ENCODE measurements around the gene TMEM190.

TMEM190 gene

DNA sequence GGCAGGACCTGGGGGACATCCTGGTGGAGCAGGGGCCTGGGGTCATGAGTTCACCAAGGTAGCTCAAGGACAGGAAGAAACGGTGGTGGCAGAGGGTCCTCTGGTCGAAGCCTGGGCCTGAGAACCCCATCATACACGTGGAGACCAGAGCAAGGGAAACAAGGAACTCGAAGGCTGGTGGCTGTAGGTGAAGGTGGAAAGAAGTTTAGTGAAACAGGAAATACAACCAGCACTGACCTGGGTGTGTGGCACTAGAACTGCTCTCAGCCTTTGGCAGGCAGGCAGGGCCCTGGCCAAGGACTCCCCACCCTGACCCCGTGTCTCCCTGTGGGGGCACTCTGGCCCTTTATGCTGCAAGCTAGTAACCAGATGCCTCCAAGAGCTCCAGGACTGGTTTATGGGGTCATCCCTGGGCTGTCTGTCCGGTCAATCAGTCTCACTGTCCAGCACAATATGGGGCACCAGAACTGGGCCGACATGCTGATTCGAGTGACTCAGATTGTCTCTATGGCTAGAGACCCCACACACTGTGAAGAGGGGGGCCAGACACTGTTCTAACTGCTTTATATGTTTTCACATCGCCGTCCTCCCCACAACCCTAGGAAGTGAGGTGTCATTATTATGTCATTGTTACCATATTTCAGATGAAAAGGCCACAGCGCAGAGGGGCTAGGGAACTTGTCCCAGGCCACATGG is 25.9 kb upstream of the TMEM190 start:
- in situ Hi-C loops (cut with HindIII; ENCODE audit: low sequenced_read_pairs): loop anchor here (10.0 kb wide), 1 partner anchor 136 kb away; no protein-coding TSS in a partner anchor

DNA sequence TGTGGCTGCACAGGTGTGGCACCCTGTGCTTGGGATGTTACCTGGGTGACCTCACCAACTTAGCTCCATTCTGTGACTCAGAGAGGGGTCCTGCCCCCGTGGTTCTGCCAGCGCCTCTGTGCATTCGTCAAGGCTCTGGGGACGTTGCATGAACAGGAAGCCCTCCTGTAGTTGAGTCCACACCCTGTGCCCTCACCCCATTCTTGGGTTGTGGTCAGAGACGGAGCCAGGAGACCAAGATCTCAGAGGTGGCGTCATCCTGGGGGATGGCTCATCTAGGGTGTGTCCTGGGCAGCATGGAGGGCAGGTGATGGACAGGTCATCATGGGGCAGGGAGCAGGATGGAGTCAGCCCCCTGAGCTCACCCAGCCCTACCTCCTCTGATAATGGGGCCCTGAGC is 24.6 kb upstream of the TMEM190 start:
- in situ Hi-C loops (cut with HindIII; ENCODE audit: low sequenced_read_pairs): loop anchor here (10.0 kb wide), 1 partner anchor 137 kb away; no protein-coding TSS in a partner anchor

DNA sequence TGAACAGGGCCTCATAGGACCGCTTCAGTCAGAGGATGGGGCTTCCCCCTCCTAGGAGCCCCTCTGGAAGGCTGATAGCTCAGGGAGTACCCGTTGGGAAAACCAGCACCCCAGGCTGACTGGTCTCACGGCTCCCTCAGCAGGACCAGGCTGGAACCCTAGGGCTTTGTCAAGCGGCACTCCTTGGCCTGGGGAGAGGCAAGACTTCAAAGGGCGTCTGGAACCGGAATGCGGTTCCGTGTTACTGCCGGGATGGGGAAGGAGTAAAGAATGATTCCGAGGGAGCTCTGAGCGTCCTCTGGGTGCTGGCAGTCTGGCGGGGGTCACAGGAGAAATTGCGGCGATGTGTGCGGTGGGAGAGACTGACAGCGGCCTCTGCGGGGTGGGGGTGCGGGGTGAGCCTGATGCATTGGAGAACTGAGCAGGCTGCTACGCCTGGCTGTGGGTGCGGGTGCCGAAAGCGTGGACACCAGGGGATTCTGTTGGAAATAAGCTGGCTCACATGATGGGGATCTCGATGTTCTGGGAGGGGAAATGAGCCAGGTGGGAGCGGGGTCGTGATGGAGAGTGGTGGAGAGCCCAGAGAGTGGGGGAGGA is 24.0 kb upstream of the TMEM190 start:
- in situ Hi-C loops (cut with HindIII; ENCODE audit: low sequenced_read_pairs): loop anchor here (10.0 kb wide), 1 partner anchor 138 kb away; no protein-coding TSS in a partner anchor

DNA sequence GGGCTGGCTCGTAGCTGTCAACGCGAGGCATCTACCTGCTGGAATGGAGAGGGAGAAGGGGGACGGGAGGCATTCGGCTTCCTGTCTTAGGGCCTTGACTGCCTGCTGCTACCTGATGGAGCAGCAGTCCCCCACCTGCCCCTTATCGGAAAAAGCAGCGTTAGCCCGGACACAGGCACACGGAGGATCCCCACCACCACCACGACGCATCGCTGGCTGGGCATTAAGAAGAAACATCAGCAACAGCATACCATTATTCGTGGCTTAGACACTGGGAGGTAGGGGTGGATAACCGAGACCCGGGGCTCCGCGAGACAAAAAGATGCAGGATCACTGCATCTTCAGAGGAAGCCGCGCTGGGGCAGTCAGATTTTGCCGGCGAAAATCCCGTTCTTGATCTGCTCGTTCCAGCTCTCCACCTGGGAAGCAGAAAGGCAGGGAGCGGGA is 23.2 kb upstream of the TMEM190 start:
- in situ Hi-C loops (cut with HindIII; ENCODE audit: low sequenced_read_pairs): loop anchor here (10.0 kb wide), 1 partner anchor 139 kb away; no protein-coding TSS in a partner anchor

DNA sequence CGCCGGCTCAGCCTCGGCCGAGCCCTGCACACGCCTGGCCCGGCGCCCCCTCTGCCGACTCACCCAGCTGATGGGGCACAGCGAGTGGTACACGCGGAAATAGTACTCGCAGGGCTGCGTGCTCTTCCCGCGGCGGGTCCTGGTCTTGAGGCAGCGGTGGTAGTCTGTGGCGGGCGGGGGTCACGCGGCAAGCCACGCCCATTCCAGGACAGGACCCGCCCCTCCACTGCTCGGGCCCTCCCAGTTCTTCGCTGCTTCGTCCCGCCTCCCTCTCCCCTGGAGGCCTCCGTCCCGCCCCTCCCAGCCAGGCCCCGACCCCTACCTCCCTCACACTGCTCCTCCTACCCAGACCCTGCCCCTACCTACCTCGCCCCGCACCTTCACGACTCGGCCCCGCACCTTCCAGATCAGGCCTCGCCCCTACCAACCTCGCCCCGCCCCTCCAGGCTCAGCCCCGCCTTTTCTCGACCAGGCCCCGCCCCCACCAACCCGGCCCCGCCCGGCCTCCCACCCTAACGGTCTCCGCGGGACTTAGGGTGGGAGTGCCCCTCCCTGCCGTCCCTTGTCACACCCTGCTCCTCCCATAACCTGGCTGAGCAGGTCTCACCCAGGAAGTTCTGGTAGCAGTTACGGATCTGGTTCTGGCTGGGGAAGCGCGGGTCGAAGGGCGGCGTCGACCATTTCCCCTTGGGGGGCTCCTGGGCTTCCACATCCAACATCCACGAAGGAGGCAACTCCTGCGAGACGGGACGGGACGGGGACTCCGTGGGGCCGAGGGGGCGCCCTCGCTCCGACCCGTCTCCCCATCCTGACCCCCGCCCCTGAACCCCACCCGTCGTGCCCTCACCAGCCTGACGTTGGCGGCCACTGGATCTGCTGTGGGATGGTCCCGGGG is 22.6 kb upstream of the TMEM190 start:
- in situ Hi-C loops (cut with HindIII; ENCODE audit: low sequenced_read_pairs): loop anchor here (10.0 kb wide), 1 partner anchor 139 kb away; no protein-coding TSS in a partner anchor

DNA sequence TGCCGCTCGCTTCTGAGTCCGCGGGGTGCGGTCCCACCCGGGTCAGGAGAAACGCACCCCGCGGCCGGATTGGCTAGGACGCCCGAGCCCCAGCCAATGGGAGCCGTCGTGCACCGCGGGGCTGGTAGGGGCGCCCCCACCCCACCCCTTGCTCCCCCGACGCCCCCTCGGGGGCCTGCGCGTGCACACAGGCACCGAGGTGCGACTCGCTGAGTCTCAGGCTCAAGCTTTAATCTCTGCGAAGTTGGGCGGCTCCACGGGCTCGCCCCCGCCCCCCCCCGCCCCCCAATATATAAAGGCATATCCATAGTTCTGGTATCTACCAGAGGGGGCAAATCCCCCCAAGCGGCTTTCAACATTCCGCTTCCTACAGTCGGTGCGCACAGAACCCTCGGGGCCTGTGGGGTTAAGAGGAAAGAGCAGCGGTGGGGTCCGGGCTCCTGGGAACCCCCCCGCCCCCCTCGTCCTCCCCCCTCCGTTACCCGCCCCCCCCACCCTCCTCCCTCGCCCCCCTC is 21.9 kb upstream of the TMEM190 start, which contains the start of gene COX6B2:
Gene COX6B2, minus strand, starts transcription at position 22 of the 515 bp plus-strand sequence. CDS start 198 bp downstream, outside the sequence.
- in situ Hi-C loops (cut with HindIII; ENCODE audit: low sequenced_read_pairs): loop anchor here (10.0 kb wide), 1 partner anchor 140 kb away; no protein-coding TSS in a partner anchor

DNA sequence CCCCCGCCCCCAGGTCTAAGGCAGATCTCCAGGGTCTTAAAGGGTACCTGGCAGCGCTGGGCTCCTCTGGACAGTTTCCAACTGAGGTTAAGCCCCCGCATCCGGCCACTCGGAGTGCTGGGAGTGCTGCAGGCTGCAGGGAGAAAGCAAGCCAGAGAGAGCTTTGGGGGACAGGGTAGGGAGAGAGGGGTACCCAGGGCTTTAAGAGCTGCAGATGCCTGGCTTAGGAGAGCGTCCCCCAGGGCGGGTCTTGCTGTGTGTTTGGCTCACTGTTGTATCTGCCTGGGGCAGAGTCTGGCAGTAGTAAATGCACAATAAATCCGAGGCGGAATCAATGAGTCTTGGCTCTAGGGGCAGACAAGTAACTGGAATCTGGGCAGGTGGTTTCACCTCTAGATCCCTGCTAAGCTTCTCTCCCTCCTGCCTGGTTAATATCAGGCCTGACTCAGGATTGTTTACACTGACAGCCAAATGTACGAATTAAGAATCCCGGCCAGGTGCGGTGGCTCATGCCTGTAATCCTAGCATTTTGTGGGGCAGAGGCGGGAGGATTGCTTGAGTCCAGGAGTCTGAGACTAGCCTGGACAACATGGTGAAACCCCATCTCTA is 21.3 kb upstream of the TMEM190 start:
- in situ Hi-C loops (cut with HindIII; ENCODE audit: low sequenced_read_pairs): loop anchor here (10.0 kb wide), 1 partner anchor 141 kb away; no protein-coding TSS in a partner anchor

DNA sequence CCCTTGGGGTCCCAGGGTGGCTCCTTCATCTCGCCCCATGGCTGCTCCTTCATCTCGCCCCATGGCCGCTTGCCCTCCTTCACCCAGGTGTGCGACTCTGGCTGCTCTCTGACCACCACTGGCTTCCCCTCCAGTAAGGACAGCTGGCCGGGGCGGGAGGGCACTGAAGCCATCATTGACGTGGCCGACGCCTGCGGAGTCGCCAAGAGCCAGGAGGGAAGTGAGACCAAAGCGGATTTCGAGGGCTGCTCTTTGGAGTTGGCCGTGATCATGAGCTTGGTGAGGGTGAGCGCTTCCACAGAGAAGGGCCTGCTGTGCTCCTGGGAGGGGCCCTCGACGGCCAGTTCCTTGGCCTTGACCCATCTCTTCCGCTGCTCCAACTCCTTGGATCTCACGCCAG is 18.1 kb upstream of the TMEM190 start:
- in situ Hi-C loops (cut with HindIII; ENCODE audit: low sequenced_read_pairs): loop anchor here (10.0 kb wide), 1 partner anchor 144 kb away; no protein-coding TSS in a partner anchor

DNA sequence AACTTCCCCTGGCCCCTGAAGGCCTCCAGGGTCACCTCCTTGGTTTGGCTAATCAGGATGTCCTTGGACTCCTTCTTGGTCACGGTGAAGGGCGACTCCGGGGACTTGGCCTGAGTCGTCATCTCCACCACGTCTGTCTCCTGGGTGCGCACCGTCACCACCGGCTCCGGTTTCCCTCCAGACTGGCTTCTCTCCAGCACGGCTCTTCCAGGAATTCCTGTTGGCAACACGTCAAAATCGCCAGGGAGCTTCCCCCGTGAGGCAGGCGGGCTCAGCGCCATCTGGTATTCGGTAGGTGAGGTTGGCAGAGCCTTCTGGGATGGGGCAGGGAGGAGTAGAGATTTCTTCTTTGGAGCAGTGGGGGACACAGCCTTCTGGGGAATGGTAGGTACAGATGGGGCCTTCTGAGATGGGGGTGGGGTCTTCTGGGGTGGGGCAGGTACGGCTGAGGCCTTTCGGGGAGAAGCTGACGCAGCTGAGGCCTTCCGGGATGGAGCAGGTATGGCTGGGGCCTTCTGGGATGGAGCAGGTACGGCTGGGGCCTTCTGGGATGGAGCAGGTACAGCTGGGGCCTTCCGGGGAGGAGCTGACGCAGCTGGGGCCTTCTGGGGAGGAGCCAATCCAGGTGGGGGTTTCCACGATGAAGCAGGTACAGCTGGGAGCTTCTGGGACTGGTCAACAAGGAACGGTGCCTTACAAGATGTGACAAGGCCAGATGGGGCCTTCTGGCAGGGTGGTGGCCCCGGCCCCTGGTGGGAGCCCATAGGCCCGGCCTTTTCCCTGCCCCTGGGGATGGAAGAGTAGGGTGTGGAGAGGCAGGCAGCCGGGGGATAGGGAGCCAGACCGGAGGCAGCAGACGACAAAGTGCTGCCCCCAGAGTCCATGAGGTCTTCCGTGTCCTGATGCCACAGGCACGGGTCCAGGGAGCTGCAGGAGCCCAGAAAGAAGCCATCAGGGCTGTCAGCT is 17.4 kb upstream of the TMEM190 start:
- in situ Hi-C loops (cut with HindIII; ENCODE audit: low sequenced_read_pairs): loop anchor here (10.0 kb wide), 1 partner anchor 144 kb away; no protein-coding TSS in a partner anchor

DNA sequence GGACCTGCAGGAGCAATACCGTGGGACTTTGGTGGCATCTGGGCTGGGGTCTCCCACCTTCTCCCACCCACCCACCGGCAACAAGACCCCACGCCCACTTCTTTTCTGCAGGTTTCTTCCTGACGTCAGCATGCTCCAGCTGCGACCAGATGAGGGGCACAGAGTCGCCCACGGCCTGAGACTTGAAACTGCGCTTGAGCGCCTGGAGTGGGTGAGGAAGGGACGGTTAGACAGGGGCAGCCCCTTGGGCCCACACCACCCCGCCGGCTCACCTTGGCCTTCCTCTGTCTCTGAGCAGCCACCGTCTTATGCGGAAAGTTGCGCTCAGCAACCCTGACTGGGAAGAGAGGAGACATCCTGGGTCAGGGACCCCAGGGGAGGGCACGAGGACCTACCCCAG is 15.7 kb upstream of the TMEM190 start:
- in situ Hi-C loops (cut with HindIII; ENCODE audit: low sequenced_read_pairs): no loop called here

DNA sequence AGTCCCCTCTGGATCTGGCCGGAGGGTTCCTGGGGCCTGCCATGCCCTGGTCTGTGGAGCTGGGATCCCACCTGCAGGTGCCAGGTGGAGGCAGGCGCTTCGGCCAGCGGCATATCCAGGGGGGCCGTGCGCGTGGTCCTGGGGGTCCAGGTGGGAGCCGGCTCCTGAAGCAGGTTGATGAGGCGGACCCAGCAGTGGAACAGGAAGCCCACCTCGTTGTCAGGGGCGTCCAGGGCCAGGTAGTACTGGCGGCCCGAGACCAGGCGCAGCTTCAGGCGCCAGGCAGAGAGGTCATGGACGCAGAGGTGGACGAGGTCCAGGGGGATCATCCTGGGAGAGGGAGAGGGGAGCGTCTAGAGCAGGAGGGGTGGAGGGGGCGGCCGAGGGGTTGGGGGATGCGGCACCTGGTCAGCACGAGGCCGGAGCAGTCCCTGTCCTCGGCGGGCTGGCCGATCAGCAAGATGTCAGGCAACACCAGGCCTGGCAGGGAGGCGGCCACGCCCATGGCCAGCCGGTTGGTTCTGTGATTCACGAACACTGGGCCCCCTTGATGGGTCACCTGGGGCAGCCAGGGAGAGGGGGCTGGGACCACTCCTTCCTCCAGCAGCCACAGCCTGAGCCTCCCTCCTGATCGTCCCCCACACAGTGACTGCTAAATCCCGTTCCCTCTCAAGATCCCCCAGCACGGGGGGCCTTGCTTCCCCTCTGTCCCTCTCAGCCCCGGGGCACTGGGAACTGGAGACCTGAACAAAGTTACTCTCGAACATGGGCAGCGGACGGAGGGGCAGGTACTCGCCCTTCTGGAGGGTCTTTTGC is 14.2 kb upstream of the TMEM190 start:
- in situ Hi-C loops (cut with HindIII; ENCODE audit: low sequenced_read_pairs): no loop called here

DNA sequence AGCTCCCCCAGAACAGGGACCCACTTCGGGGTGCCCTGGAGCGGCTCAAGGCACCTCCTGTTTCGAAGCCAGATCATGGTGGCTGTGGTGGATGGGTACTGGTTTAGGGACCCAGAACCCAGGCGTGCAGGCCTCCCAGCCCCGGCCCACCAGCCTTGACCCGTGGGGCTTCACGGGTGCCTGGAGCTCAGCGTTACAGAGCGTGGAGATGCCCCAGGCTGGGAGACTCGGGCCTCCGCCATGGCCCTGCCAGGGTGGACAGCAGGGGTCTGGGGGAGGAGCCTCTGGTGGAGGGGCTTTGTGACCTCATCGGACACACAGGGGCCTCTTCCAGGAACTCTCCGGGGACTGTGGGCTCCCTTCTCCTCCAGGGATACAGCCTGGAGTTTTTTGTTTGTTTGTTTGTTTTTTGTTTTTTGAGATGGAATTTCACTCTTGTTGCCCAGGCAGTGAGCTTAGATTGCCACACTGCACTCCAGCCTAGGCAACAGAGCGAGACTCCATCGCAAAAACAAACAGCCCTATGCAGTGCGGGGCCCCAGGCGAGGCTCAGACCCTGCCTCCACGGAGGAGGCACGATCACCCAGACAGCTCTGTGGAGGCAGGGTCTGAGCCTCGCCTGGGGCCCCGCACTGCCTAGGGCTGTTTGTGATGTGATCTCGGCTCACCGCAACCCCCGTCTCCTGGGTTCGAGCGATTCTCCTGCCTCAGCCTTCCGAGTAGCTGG is 13.5 kb upstream of the TMEM190 start, which contains the start of gene GARIN5B:
Gene GARIN5B, minus strand, starts transcription at position 271 of the 727 bp plus-strand sequence. Its CDS starts 194 bp downstream, at position 77.
- in situ Hi-C loops (cut with HindIII; ENCODE audit: low sequenced_read_pairs): no loop called here

DNA sequence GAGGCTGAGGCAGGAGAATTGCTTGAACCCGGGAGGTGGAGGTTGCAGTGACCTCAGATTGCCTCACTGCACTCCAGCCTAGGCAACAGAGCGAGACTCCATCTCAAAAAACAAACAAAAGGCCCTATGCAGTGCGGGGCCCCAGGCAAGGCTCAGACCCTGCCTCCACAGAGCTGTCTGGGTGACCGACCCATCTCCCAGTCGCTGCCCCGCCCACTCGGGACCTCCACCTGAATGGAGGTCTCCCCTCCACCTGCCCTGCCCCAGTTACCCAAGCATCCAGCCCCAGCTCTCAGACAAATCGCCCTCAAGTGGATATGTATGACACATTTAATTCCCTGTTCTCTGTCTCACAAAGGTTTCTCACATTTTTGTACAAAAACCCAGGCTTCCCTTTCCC is 11.4 kb upstream of the TMEM190 start:
- in situ Hi-C loops (cut with HindIII; ENCODE audit: low sequenced_read_pairs): no loop called here

DNA sequence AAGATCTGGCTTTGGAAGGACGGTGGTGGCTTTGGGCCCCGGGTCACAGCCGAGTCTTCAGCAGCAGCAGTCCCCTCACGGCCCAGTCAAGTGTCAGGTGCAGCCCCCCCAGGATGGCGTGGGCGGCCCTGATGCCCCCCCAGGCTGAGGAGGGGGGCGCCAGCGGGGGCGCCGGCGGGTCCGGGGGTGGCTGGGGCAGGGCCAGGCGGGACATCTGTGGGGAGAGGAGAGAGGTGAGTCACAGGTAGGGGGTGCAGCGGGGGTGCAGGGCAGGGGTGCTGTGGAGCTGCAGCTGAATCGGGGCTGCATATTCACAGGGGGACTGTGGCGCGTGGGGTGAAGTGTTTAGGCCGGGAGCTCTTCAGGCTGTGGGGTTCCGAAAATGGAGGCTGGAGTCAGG is 10.7 kb upstream of the TMEM190 start:
- in situ Hi-C loops (cut with HindIII; ENCODE audit: low sequenced_read_pairs): no loop called here

DNA sequence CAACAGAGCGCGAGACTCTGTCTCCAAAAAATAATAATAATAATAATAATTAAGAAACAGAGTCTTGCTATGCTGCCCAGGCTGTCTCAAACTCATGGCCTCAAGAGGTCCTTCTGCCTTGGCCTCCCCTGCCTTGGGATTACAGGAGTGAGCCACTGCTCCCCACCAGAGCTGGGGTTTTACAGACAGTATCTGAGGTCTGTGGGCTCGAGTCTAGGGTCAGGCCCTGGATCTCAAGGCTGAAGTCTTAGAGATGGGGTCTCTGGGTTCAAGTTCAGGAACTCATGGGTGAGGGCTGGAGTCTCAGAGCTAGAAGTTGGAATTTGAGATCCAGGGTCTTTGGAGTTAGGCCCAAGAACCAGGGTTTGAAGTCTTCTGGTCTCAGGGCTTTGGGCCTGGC is 9.8 kb upstream of the TMEM190 start:
- in situ Hi-C loops (cut with HindIII; ENCODE audit: low sequenced_read_pairs): no loop called here

DNA sequence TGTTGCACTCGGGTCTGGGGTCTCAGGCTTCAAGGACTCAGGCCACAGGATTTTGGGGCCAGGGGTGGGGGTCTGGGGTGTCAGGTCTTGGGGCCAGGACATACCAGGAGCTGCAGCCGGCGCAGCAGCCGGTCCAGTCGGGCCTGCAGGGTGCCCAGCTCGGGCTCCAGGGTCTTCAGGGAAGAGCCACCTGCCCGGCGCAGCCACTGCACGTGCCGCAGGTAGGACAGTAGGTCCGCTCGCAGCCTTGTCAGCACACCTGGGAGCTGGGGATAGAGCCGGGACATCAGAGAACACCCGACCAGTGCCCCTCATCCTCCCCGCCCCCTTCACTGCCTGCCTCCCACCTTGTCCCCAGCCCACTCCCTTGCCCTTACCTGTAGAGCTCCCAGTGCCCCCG is 8.5 kb upstream of the TMEM190 start:
- in situ Hi-C loops (cut with HindIII; ENCODE audit: low sequenced_read_pairs): no loop called here

All from DLD1 (cell line).